Choroid plexus epithelial cell (primary cell): Measurements from ENCODE around the gene CYTIP.
"Not testable (repeated sequence)": the region's sequence is repeated elsewhere in the genome, so short reads cannot be mapped to it uniquely, and the experiment has no call there.

Experiments
- DNase-seq: peaks from one replicate; pipeline ENCODE4 v3.0.0-alpha.2; 2010; ENCODE audit warnings: low read depth
- H3K4me3 ChIP-seq: 2 replicates; pipeline ENCODE4 v1.5.1; 2011; ENCODE audit warnings: low read depth, mild to moderate bottlenecking, control low read depth, low read length, moderate library complexity
- TF ChIP-seq, protein P1 (sequence below): conservative IDR thresholded peaks from 2 replicates; pipeline ENCODE4 v1.5.1; 2011; ENCODE audit warnings: low read depth, mild to moderate bottlenecking, control low read depth, inconsistent platforms, low read length, moderate library complexity

CYTIP gene

DNA sequence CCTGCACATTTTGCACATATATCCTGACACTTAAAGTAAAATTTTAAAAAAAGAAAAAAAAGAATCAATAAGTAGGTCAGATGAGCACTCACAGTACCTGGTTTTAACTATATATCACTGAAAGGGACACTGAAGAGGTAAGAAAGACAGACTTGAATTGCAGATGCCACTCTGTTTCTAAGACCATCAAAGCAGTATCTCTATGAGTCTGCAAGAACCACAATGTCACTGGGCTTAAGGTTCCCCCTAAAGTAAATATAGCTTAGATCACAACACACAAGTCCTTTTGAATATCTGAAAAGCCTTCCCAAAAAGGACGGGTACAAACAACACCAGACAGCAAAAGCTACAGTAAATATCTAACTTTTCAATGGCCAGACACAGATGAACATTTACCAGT, 57.6 kb downstream of the CYTIP start:
- TF ChIP-seq, protein P1, sequence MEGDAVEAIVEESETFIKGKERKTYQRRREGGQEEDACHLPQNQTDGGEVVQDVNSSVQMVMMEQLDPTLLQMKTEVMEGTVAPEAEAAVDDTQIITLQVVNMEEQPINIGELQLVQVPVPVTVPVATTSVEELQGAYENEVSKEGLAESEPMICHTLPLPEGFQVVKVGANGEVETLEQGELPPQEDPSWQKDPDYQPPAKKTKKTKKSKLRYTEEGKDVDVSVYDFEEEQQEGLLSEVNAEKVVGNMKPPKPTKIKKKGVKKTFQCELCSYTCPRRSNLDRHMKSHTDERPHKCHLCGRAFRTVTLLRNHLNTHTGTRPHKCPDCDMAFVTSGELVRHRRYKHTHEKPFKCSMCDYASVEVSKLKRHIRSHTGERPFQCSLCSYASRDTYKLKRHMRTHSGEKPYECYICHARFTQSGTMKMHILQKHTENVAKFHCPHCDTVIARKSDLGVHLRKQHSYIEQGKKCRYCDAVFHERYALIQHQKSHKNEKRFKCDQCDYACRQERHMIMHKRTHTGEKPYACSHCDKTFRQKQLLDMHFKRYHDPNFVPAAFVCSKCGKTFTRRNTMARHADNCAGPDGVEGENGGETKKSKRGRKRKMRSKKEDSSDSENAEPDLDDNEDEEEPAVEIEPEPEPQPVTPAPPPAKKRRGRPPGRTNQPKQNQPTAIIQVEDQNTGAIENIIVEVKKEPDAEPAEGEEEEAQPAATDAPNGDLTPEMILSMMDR, result no peak
- DNase-seq, result no peak
- no peak overlapping the region for H3K4me3 ChIP-seq

DNA sequence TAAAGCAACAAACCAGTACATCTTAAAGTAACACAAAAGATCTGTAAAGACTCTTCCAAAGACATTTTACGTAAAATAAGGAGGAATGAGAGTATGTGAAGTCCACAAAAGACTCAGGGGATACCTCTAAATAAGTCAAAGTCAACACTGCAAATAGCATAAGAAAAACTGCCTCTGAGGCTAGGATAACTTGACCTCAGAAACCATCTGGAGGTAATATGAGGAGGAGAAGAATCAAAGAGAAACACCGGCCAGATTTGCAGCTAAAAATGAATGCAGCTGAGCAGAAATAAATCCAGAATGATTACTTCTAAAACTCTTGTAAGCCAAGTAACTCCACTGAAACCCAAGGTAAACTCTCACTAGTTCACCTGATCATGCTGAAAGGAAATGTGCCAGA, 66.0 kb downstream of the CYTIP start:
- DNase-seq, result no peak

GRCh38 chr2:157376041-157376440, 67.8 kb downstream of the CYTIP start:
- no peak for DNase-seq
- H3K4me3 ChIP-seq, result no peak overlapping the region
- TF ChIP-seq, protein P1, result no peak

More for the DNA sequence above, 66.0 kb downstream of the CYTIP start:
- TF ChIP-seq, protein P1, result no peak
- H3K4me3 ChIP-seq, result no peak overlapping the region

GRCh38 chr2:157375384-157375783, 68.5 kb downstream of the CYTIP start:
- TF ChIP-seq, protein P1, result no peak
- no peak overlapping the region for H3K4me3 ChIP-seq
- no peak for DNase-seq

DNA sequence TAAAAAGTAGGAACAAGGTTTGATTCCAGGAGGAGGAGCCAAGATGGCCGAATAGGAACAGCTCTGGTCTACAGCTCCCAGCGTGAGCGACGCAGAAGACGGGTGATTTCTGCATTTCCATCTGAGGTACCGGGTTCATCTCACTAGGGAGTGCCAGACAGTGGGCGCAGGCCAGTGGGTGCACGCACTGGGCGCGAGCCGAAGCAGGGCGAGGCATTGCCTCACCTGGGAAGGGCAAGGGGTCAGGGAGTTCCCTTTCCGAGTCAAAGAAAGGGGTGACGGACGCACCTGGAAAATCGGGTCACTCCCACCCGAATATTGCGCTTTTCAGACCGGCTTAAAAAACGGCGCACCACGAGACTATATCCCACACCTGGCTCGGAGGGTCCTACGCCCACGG, 75.4 kb downstream of the CYTIP start:
- DNase-seq, H3K4me3 ChIP-seq: not testable (repeated sequence)

- TF ChIP-seq, protein P1, result no peak
- DNase-seq, result no peak
- H3K4me3 ChIP-seq, result no peak overlapping the region
Observed at GRCh38 chr2:157367704-157368103, 76.2 kb downstream of the CYTIP start.
